Tibial artery (tissue), 4 donors: ENCODE data around the gene RPP30.

ENCODE experiments used
- DNase-seq, 2 donors: peaks; one replicate each; pipeline ENCODE4 v3.0.0-alpha.2; 2019
- H3K27ac ChIP-seq, 2 donors: fragments of 200-600 bp; sonication (generic) in 1 of 2; 1 replicate in 1 of 2; 2 replicates in 1 of 2; pipeline ENCODE4 v1.5.1; 2018 to 2019; ENCODE audit warnings: mild to moderate bottlenecking in 1 of 2
- H3K27me3 ChIP-seq, 2 donors: fragments of 200-600 bp; sonication (generic) in 1 of 2; one replicate each; pipeline versions ENCODE4 v1.5.1 to v1.6.0; 2016 to 2019
- H3K36me3 ChIP-seq, 3 donors: fragments of 200-600 bp; sonication (generic) in 2 of 3; one replicate each; pipeline ENCODE4 v1.5.1; 2016 to 2019; ENCODE audit warnings: mild to moderate bottlenecking in 2 of 3
- H3K4me1 ChIP-seq, 4 donors: fragments of 200-600 bp; sonication (generic) in 2 of 4; 1 replicate in 3 of 4; 2 replicates in 1 of 4; pipeline ENCODE4 v1.5.1; 2016 to 2019
- H3K4me3 ChIP-seq, 2 donors: fragments of 200-600 bp; sonication (generic) in 1 of 2; 1 replicate in 1 of 2; 2 replicates in 1 of 2; pipeline ENCODE4 v1.5.1; 2018 to 2019; ENCODE audit warnings: mild to moderate bottlenecking in 2 of 2
- H3K9me3 ChIP-seq, 3 donors: fragments of 200-600 bp; sonication (generic) in 1 of 3; one replicate each; pipeline ENCODE4 v1.5.1; 2016 to 2019
- intact Hi-C: fragments of 100-400 bp; cut with DNase I; formaldehyde crosslinking; loops from one replicate; pipeline ENCODE4 v1.15.0; 2023; ENCODE audit warnings: low total_unique reads
- TF ChIP-seq, protein P1 (sequence below), 2 experiments: fragments of 200-600 bp in 1 of 2; fragments of 450-650 bp in 1 of 2; IDR thresholded peaks; one replicate each; pipeline ENCODE4 v1.5.1; 2017 to 2019; ENCODE audit warnings: antibody characterized with exemption in 2 of 2, mild to moderate bottlenecking in 1 of 2, moderate library complexity in 1 of 2

The RPP30 gene

DNA sequence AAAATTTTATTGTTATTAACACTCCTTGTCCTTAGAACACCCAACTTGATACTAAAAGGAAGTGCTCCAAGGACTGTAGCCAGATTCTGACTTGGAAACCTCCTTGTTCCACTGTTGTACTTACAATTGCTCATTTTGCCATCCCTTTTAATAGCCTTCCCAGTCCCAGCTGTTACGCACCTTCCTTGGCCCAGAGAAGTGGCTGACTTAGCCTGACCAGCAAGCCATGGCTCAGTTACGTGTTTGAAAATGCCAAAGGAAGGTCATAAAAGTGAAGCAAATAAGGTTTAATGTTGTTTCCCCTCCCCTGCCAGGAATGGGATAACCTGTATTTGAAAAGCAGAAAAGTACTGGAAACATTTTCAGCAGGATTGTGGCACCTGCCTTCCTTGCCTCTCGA is 52.8 kb downstream of the RPP30 start:
- intact Hi-C loops = no loop called here
- H3K36me3 ChIP-seq = no peaks in the 10 kb centered on the region
- DNase-seq = no peak
- H3K4me3 ChIP-seq = no peak overlapping the region
- TF ChIP-seq, protein P1, sequence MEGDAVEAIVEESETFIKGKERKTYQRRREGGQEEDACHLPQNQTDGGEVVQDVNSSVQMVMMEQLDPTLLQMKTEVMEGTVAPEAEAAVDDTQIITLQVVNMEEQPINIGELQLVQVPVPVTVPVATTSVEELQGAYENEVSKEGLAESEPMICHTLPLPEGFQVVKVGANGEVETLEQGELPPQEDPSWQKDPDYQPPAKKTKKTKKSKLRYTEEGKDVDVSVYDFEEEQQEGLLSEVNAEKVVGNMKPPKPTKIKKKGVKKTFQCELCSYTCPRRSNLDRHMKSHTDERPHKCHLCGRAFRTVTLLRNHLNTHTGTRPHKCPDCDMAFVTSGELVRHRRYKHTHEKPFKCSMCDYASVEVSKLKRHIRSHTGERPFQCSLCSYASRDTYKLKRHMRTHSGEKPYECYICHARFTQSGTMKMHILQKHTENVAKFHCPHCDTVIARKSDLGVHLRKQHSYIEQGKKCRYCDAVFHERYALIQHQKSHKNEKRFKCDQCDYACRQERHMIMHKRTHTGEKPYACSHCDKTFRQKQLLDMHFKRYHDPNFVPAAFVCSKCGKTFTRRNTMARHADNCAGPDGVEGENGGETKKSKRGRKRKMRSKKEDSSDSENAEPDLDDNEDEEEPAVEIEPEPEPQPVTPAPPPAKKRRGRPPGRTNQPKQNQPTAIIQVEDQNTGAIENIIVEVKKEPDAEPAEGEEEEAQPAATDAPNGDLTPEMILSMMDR (IDR thresholded peaks at IDR 0.05) = no peak
- no peaks in the 10 kb centered on the region for H3K9me3 ChIP-seq
- peaks cover 0 to 27% (median 11%) of the 10 kb centered on the region in 4 donors for H3K4me1 ChIP-seq
- H3K27ac ChIP-seq = peak overlapping the region in 1 of 2 donors; percentile 24
- no peaks in the 10 kb centered on the region for H3K27me3 ChIP-seq

DNA sequence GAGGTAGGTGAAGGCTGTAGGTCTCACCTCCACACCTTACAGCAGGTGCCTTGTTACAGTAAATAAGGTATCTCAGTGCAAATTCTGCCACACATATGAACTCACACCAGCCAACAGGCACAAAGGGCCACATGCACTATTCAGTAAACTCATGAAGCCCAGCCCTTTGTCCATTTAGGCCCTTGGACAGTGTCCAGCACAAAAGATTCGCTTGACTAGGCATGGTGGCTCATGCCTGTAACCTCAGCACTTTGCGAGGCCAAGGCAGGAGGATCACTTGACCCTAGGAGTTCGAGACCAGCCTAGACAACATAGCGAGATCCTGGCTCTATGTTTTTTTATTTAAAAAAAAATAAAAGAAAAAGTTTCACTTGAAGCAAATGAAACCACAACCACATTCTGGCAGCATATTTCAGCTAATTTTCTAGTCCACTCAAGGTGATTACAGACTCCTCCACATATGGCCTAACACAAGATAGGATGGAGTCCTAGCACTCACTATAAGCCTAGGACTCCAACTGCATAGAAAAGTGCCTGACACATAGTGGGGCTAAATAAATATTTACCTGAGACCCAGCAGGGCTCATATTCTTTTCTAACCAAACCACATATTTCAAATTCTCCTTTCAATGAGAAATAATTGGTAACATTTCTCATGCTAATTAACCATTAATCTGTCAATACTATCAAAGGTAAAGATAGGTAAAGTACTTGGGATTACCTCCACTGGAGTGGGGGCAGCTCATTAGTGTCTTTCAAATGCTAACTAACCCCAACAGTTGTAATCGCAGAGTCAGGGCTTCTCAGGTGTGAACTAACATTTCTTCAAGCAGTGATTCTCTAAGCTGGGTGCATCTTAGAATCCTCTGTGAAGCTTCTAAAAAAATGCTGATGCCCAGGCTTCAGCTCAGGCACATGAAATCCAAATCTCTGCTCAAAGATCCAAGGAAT is 53.6 kb downstream of the RPP30 start:
- DNase-seq = no peak
- intact Hi-C loops = no loop called here
- H3K27ac ChIP-seq = peak overlapping the region in 1 of 2 donors; percentile 24
- H3K4me1 ChIP-seq = peaks cover 0 to 35% (median 17%) of the 10 kb centered on the region in 4 donors
- no peaks in the 10 kb centered on the region for H3K27me3 ChIP-seq
- H3K4me3 ChIP-seq = no peak overlapping the region
- no peaks in the 10 kb centered on the region for H3K9me3 ChIP-seq
- no peaks in the 10 kb centered on the region for H3K36me3 ChIP-seq
- TF ChIP-seq, protein P1 (IDR thresholded peaks at IDR 0.05) = no peak

DNA sequence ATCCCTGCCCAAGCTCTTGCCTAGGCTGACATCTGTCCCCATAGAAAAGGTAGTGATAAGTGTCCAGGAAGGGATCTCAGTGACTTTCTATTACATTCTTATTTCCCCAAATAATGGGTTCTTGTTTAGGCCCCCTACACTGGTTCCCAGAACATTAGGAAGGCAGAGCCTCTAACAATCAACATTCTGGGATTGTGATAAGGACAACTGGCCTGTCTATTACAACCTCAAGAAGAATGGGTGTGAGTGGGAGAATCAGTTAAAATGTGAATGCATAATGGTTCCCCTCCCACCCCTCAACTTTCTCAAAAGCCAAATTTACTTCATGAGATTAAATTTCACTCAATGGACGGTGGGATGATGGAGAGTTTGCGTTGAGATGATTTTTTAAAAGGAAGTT is 55.5 kb downstream of the RPP30 start:
- intact Hi-C loops = no loop called here
- Histone ChIP-seq H3K4me1 (peaks cover 0 to 40% (median 31%) of the 10 kb centered on the region in 4 donors), H3K9me3 (no peaks in the 10 kb centered on the region), H3K36me3 (no peaks in the 10 kb centered on the region), H3K27me3 (no peaks in the 10 kb centered on the region), H3K27ac (no peak overlapping the region), H3K4me3 (no peak overlapping the region)
- DNase-seq = no peak
- TF ChIP-seq, protein P1 (IDR thresholded peaks at IDR 0.05) = no peak

DNA sequence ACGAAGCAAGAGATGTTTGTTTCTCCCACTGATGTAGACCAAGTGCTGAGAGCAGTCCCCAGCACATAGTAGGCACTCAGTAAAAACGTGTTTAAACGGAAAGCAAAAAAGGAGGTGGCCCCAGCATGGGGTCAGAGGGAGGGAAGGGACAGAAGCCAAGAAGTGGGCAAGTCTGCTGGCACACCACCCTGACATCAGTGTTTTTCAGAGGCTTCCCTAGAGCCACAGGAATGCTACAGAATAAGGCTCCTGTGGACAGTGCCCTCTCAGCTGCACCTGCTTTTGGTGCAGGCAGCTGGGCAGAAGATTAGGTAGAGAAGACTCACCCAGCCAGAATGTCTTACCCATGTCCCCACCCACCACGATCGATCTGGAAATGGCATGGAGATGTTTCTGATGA is 57.4 kb downstream of the RPP30 start:
- TF ChIP-seq, protein P1 (IDR thresholded peaks at IDR 0.05) = no peak
- H3K4me3 ChIP-seq = no peak overlapping the region
- intact Hi-C loops = no loop called here
- H3K27ac ChIP-seq = peak overlapping the region; percentile 82 to 87
- H3K36me3 ChIP-seq = no peaks in the 10 kb centered on the region
- no peak for DNase-seq
- H3K9me3 ChIP-seq = no peaks in the 10 kb centered on the region
- no peaks in the 10 kb centered on the region for H3K27me3 ChIP-seq
- H3K4me1 ChIP-seq = peaks cover 0 to 50% (median 31%) of the 10 kb centered on the region in 4 donors

DNA sequence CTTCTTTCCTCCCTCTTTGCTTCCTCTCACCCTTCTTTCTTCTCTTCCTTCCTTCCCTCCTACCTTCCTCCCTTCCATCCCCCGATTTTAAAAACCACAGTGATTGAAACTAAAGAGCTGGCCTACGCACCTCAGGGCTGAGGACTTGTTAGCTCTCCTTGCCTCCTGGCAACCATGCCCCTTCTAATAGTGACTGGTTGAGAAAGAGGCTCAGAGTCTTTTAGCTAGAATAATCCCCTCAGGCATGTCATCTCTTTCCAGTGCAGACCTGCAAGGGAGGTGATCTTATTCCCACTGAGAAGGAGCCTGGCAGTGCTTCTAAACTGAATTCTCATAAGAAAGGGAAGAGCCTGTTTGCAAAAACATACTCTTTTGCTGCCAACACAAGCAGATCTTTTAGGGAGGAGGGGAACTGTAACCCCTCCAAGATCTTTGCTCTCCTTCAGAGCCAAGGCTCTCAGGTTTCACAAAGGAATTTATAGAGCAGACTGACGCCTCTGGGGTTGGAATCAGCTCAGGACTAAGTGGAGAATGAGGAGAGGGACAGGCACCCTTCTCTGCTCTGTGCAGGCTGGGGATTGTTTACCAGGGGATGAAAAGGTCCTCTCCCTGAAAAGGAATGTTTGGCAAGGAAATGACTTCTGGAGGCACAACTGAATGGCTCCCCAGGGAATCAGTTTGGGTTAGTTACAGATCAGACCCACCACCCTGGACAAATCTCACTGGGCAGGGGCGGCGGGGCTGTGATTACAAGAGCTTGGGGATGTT is 58.5 kb downstream of the RPP30 start:
- Histone ChIP-seq H3K36me3 (no peaks in the 10 kb centered on the region), H3K27me3 (no peaks in the 10 kb centered on the region), H3K4me3 (peak overlapping the region; percentile 5 to 18), H3K27ac (peak overlapping the region; percentile 82 to 87), H3K9me3 (no peaks in the 10 kb centered on the region), H3K4me1 (peaks cover 0 to 45% (median 27%) of the 10 kb centered on the region in 4 donors)
- TF ChIP-seq, protein P1 (IDR thresholded peaks at IDR 0.05) = no peak
- intact Hi-C loops = no loop called here
- no peak for DNase-seq
